D341Med (cell line): Measurements from ENCODE around the gene TRIM41.
A peak's percentile ranks its signal among the peaks of the same experiment; 100 is the strongest.
"Not testable (repeated sequence)": the region's sequence is repeated elsewhere in the genome, so short reads cannot be mapped to it uniquely, and the experiment has no call there.

ENCODE experiments used
- DNase-seq: peaks from one replicate; pipeline ENCODE4 v3.0.0; 2012; ENCODE audit warnings: low spot score

TRIM41 gene

DNA sequence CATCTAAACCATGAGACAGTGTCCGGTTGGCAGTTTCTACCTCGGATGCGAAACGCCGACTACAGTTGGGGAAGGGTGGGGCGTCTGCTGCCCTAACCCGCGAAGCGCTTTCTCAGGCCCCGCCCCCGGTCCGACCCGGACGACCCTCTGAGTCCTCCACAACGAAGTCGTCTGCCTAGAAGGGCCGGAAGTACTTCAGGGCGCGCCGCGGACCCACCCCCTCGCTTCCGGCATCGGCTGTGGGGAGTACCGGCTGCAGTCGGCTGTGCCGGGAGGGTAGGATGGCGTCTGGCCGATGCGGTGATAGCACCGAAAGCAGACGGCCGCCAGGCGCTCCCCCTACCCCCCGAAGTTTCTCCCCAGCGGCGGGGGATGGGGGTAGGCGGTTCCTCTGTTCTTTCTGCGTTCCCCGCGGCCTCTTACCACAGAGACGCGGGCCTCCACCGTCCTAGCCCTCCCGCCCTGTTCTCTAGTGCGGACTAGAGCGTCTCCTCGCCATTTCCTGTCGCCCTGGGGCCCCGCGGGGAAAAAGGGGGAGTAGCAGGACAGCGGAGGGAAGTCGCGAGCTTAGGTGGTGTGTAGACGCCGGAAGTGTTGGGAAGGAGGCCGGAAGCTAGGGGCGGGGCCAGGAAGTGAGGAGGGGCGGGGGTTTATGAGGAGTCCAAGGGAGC lies at the start of gene TRIM41:
Gene TRIM41 (plus strand): TSS at position 224 of the 671 bp plus-strand sequence. CDS start 719 bp downstream, outside the sequence.
- peak; percentile 87 for DNase-seq

DNA sequence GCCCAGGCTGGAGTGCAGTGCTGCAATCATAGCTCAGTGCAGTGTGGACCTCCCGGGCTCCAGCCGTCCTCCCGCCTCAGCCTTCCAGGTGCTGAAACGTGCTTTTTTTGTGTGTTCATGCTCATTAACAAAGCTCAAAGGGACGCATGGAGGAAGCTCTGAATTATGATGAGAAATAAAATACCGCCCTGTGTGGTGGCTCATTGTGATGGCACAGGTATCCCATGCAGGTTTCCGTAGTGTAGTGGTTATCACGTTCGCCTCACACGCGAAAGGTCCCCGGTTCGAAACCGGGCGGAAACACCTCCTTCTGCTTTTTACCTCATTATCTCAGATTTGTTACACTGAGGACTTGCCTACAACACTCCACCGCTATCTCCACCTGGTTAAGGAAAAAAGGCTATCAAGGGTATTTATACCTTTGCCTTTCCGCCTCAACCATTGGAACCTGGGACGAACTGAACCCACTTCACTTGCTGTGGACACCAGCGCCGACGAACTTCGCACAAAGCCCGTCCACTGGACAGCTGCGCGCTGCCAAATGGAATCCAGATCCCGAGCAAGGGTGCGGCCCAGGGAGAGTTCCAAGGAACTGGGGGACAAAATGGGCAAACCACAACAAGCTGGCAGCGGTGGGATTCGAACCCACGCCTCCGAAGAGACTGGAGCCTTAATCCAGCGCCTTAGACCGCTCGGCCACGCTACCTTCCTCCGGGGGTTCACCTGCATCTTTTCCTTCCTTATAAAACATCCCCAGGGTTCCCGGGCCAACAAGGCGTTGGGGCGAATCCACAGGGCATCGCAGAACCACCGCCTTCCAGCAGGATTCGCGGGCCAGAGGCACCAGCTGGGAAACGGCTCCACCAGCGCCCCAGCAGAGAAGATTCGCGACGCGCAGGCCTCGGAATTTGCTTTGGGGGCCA lies 49.4 kb upstream of the TRIM41 start:
- DNase-seq = peak; percentile 52

DNA sequence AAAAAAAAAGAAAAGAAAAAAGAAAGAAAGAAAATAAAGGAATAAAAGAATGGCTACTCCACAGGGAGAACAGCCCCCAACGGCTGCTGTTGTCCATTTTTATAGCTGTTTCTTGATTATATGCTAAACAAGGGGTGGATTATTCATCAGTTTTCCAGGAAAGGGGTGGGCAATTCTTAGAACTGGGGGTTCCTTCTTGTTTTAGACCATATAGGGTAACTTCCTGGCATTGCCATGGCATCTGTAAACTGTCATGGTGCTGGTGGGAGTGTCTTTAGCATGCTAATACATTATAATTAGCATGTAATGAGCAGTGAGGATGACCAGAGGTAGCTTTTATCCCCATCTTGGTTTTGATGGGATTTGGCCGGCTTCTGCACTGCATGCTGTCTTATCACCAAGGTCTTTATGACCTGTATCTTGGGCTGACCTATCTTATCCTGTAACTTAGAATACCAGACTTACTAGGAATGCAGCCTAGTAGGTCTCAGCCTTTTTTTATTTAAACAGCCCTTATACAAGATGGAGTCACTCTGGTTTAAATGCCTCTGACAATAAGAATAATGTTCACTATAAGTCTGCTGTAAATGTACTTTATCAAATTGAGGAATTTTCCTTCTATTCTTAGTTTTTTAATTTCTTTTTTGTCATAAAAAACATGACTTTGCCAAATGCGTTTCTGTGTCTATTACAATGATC lies 46.7 kb upstream of the TRIM41 start:
- no peak for DNase-seq

DNA sequence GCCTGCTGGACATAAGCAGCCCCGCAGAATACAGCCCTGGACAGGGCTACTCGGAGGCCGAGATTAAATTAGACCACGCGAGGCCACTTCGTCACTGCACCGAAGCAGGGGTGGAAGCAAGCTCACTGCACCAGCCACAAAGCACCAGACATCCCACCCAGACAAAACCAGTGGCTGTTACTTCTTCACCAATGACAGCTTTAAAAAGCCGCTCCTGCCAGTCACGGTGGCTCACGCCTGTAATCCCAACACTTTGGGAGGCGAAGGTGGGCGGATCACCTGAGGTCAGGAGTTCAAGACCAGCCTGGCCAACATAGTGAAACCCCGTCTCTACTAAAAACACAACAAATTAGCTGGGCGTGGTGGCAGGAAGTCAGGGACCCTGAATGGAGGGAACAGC lies 45.5 kb upstream of the TRIM41 start:
- DNase-seq = not testable (repeated sequence)

DNA sequence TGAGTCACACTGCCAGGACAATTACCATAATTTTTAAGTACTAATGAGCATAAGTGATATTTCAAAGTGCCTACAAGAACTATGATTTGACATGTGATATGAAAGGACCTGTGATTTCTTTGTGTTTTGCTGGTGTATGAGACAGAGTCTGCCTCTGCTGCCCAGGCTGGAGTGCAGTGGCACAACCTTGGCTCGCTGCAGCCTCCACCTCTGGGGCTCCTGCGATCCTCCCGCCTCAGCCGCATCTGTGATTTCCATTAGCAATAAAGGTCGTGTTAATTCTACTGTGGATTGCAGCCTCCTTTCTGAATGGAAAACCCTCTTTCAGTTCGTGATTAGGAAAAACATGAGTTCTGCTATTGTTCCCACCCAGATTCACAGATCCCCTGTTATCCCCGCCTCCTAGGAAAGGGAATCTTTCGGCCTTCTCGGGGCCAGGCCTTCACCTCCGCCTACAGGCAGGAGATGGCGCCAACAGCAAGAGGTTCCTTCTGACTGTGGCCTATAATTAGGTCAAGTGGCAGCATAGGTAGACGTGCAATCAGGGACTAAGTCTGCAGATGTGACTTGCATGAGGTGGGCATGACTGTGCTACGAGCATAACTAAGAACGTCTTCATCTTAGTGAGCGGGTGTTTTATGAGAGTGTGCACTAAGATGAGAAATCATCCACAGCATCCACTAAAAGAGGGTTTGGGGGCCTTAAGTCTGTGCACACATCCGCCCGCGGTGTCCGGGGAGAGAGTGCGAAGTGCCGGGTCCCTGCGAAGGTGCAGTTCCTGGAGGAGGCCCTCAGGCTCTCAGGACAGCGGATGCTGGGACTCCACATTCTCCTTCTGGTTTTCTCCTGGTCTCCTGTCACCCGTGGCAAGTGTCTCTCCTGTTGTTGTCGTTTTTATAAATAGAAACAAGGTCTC lies 41.2 kb upstream of the TRIM41 start:
- peak; percentile 74 for DNase-seq

DNA sequence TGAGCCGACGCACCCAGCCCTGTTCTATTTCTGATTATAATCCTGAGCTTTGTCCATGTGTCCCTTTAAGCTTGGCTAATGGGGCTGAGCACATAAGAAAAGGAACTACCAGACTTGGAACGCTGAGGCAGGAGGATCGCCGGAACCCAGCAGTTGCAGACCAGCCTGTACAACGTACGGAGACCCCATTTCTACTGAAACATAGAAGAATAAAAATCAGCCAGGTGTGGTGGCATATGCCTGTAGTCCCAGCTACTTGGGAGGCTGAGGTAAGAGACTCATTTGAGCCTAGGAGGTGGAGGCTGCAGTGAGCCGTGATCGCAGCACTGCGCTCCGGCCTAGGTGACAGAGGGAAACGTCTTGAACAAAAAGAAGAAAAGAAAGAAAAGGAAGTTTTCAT lies 40.4 kb upstream of the TRIM41 start:
- DNase-seq = no peak

GRCh38 chr5:181184845-181185216 lies 38.2 kb upstream of the TRIM41 start:
- no peak for DNase-seq

DNA sequence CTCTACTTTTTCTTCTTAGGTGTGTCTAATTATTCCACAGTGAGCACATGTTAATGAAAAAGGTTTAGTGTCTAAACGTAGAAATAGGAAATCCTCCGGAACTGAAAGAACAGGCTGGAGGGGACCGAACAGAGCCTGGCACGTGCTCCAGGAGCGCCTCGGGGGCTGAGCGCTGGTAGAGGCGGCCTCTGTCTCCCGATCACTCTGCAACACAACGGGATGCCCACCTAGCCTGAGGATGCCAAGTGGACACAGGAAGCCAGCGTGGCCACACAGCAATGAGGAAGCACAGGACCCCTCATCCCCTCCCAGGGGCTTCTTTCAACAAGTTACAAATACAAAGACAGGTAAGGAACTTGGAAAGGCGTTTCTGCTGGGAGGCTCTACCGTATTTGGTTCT lies 37.5 kb upstream of the TRIM41 start:
- no peak for DNase-seq

DNA sequence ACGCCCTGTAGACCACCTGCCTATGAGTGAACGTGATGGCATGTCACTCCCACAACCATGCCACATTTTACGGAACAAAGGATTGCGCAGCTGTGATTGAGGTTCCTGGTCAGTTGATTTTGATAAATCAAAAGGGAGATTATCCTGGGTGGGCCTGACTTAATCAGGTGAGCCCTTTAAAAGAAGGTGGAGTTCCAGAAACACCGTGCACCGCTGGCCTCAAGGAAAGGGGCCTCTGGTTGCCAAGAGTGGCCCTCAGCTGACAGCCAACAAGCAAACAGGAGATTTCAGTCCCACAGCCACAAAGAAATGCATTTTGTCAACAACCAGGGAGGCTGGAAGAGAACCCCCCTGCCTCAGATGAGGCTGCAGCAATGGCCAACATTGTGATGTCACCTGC lies 37.1 kb upstream of the TRIM41 start:
- no peak for DNase-seq

GRCh38 chr5:181186986-181187499 lies 36.0 kb upstream of the TRIM41 start:
- no peak for DNase-seq

- DNase-seq = peak; percentile 72
Observed at GRCh38 chr5:181187500-181188213, 35.4 kb upstream of the TRIM41 start.

GRCh38 chr5:181188700-181189362 lies 34.2 kb upstream of the TRIM41 start:
- DNase-seq = no peak

- DNase-seq = no peak
Observed at GRCh38 chr5:181189363-181189961, 33.6 kb upstream of the TRIM41 start.

DNA sequence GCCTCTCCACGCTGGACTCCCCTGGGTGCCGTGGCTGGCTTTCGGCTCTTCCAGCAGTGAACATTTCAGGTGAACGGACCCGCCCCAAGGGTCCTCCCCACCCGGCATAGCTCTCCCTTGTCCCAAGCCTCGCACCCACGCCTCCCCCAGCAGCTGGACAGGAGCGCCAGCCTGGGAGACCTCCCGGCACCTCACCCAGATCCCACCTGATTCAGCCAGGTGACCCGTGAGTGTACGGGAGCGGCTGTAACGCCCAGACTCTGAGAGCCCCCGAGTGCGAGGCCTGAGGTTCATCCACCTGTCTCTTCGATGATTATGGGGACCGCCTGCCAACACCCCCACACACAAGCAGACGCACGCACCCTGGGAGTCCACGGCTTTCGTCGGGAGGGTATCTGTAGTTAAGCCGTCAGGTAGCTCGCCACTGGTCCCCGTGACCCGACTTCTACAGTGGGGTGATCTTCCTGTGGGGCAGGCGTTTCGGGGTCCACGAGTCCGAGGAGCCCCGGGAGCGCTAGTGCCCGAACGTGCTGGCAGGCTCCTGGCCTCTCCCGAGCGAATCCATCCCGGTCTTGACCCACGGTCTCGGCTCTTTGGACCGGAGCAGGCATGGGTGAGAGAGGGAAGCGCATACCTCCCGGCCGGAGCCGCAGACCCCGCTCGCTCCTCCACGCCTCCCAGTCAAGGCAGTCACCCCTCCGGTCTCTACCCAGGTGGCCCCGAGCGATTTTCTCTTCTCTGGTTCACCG lies 32.9 kb upstream of the TRIM41 start:
- no peak for DNase-seq

DNA sequence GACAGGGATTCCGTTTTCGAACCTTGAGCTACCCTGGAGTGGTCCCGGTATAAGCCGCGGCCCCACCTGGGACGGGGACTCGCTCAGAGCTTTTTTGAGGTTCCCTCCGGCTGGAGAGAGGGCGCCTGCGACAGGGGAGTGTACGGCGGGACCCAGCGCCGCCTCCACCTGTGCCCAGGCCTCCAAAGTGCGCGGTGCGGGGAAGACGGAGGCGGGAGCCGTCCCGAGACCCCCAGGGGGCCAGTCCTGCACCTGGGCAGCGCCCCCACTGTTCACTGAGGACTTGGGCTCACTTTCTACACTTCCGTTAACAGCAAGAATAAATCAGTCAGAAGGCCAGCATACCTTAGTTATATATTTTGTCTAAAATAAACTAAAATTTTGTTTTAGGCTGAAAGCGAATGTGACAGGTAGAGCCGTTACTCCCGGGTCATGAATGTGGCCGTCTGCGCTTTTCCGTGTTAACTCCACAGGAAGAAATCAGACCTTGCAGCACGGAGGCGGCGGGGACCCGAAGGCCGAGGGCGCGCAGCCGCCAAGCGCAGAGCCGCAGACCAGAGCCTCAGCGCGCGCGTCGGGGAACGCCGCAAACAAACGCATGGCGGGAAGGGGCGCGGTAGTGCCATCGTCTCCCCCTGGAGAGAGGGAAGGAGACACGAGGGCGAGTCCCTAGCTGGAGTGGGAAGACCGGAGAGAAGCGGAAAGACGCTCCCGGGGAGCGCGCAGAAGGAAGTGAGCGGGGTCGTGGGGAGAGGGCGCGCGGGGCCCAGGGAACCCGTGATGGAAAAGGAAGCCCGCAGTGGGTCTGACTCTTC lies 32.2 kb upstream of the TRIM41 start:
- DNase-seq = peak; percentile 63

GRCh38 chr5:181191526-181192336 lies 31.4 kb upstream of the TRIM41 start:
- peak; percentile 91 for DNase-seq

DNA sequence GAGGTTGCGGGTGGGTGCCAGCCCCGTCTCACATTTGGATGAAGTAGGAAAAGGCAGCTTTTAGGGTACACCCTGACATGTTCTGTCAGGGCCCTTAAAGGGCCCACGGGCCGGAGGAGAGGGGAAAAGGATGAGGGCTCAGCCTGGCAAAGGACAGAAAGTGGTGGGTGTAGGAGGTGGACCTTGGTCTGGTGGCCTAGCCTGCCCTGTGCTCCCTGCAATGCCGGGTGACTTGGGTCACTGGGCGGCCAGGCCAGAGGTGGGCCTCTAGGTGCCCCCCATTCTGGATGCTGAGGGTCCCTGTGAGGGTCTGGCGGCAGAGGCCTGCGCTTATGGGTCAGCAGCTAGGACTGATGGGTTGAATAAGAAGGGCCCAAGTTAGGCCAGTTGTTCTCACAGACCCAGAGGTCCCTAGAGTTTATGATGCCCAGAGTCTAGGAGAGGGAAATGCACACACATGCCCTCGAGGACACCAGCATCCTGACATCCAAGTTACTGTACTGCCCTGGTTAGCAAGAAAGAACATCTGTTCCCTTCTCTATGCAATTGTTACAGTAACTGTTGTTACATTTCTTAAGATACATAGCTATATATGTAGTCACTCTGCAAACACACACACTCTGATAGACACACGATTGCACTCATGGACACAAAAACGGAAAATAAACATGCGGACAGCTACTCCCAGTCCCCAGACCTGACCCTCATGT lies 30.6 kb upstream of the TRIM41 start:
- DNase-seq = no peak
